ENCODE data around the gene AGRN.

DNA sequence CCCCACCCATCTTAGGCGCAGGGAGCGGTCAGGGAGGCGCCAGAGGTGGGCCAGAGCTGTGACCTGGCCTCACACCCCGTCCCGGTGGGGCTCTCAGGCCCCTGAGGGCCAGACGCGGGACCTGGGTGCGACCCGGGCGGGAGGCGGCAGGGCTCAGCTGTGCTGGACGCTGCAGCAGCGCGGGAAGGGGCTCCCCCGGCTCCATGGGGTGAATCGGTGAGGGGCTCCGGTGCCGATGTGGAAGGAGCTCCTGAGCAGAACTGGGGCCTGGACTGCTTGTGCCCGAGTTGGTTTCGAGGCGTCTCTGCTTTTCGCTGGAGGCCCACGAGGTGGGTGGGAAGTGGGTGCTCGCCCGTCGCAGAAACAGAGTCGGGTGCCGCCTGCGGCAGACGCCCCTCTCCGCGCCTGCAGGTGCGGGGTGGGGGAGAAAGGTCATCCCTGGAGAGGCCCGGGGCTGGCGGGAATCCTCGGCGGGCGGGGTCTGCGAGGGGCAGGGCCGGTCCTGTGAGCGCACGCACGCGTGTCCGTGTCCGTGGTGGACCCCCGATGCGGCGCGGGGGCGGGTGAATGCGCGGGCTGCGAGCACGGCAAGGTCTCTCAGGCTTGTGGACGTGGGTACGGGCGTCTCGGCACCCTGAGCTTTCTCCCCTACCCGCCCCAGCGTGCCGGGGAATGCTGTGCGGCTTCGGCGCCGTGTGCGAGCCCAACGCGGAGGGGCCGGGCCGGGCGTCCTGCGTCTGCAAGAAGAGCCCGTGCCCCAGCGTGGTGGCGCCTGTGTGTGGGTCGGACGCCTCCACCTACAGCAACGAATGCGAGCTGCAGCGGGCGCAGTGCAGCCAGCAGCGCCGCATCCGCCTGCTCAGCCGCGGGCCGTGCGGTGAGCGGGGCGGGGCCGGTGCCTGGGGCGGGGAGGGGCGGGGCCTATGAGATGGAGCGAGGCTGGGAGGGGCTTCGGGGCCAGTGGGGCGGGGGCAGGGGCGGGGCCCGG is 20.4 kb downstream of the AGRN start:
- TF ChIP-seq, protein P1, sequence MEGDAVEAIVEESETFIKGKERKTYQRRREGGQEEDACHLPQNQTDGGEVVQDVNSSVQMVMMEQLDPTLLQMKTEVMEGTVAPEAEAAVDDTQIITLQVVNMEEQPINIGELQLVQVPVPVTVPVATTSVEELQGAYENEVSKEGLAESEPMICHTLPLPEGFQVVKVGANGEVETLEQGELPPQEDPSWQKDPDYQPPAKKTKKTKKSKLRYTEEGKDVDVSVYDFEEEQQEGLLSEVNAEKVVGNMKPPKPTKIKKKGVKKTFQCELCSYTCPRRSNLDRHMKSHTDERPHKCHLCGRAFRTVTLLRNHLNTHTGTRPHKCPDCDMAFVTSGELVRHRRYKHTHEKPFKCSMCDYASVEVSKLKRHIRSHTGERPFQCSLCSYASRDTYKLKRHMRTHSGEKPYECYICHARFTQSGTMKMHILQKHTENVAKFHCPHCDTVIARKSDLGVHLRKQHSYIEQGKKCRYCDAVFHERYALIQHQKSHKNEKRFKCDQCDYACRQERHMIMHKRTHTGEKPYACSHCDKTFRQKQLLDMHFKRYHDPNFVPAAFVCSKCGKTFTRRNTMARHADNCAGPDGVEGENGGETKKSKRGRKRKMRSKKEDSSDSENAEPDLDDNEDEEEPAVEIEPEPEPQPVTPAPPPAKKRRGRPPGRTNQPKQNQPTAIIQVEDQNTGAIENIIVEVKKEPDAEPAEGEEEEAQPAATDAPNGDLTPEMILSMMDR (IDR thresholded peaks at IDR 0.05) = peak in 3 of 6 experiments; percentile 24 to 39 (median 31)
- TF ChIP-seq POLR2A (IDR thresholded peaks at IDR 0.05) = no peak

Data from Peyer's patch (tissue), 4 donors.